Measurements from ENCODE around the gene IZUMO4. TPM values are rescaled to one million over a fixed set of nuclear protein-coding genes. Genes with fewer than 3 reads are reported as not detected.
"Not testable (repeated sequence)": the region's sequence is repeated elsewhere in the genome, so short reads cannot be mapped to it uniquely, and the experiment has no call there.

IZUMO4 gene
- total RNA-seq, 2 donors from 2014 or later: 0.90 to 2.4 TPM

- no peak for DNase-seq (ENCODE audit: low spot score)
- intact Hi-C loops (cut with DNase I): no loop called here
Measured at GRCh38 chr19:2117215-2117960, 20.7 kb downstream of the IZUMO4 start.

GRCh38 chr19:2118438-2118837 lies 21.7 kb downstream of the IZUMO4 start:
- no peak for DNase-seq (ENCODE audit: low spot score)
- intact Hi-C loops (cut with DNase I): no loop called here

- intact Hi-C loops (cut with DNase I): no loop called here
- no peak for DNase-seq (ENCODE audit: low spot score)
Measured at GRCh38 chr19:2119921-2120785, 23.4 kb downstream of the IZUMO4 start.

- DNase-seq (ENCODE audit: low spot score): no peak
- intact Hi-C loops (cut with DNase I): no loop called here
Measured at GRCh38 chr19:2120821-2121220, 24.1 kb downstream of the IZUMO4 start.

- DNase-seq (ENCODE audit: low spot score): no peak
- intact Hi-C loops (cut with DNase I): loop anchor here in 1 of 2 donors (2.0 kb wide), 1 partner anchor 49 kb away; no protein-coding TSS in a partner anchor
Measured at GRCh38 chr19:2121416-2122051, 24.8 kb downstream of the IZUMO4 start.

- intact Hi-C loops (cut with DNase I): loop anchor here in 1 of 2 donors (2.0 kb wide), 1 partner anchor 49 kb away; no protein-coding TSS in a partner anchor
- DNase-seq (ENCODE audit: low spot score): no peak
Measured at GRCh38 chr19:2122251-2122650, 25.5 kb downstream of the IZUMO4 start.

GRCh38 chr19:2122982-2123381 lies 26.3 kb downstream of the IZUMO4 start:
- DNase-seq (ENCODE audit: low spot score): no peak
- intact Hi-C loops (cut with DNase I): loop anchor here in 1 of 2 donors (2.0 kb wide), 1 partner anchor 50 kb away; no protein-coding TSS in a partner anchor

- intact Hi-C loops (cut with DNase I): loop anchor here in 1 of 2 donors (2.0 kb wide), 1 partner anchor 51 kb away; no protein-coding TSS in a partner anchor
- DNase-seq (ENCODE audit: low spot score): no peak
Measured at GRCh38 chr19:2123682-2124387, 27.1 kb downstream of the IZUMO4 start.

- intact Hi-C loops (cut with DNase I): no loop called here
- DNase-seq (ENCODE audit: low spot score): no peak
Measured at GRCh38 chr19:2126879-2127518, 30.3 kb downstream of the IZUMO4 start.

GRCh38 chr19:2127758-2128157 lies 31.0 kb downstream of the IZUMO4 start:
- intact Hi-C loops (cut with DNase I): no loop called here
- no peak for DNase-seq (ENCODE audit: low spot score)

GRCh38 chr19:2128252-2128651 lies 31.5 kb downstream of the IZUMO4 start:
- intact Hi-C loops (cut with DNase I); DNase-seq (ENCODE audit: low spot score): not testable (repeated sequence)

- DNase-seq (ENCODE audit: low spot score): no peak
- intact Hi-C loops (cut with DNase I): no loop called here
Measured at GRCh38 chr19:2129022-2129421, 32.3 kb downstream of the IZUMO4 start.

- no peak for DNase-seq (ENCODE audit: low spot score)
- intact Hi-C loops (cut with DNase I): no loop called here
Measured at GRCh38 chr19:2129486-2129885, 32.8 kb downstream of the IZUMO4 start.

- intact Hi-C loops (cut with DNase I): no loop called here
- DNase-seq (ENCODE audit: low spot score): no peak
Measured at GRCh38 chr19:2129892-2130770, 33.4 kb downstream of the IZUMO4 start.

- DNase-seq (ENCODE audit: low spot score); intact Hi-C loops (cut with DNase I): not testable (repeated sequence)
Measured at GRCh38 chr19:2131012-2131975, 34.6 kb downstream of the IZUMO4 start.

GRCh38 chr19:2132191-2132590 lies 35.5 kb downstream of the IZUMO4 start:
- no peak for DNase-seq (ENCODE audit: low spot score)
- intact Hi-C loops (cut with DNase I): no loop called here

Measured in posterior vena cava (tissue), 2 donors.